K562 (cell line): ENCODE data around the gene SPOCK2. TPM values are rescaled to one million over a fixed set of nuclear protein-coding genes. Genes with fewer than 3 reads are reported as not detected.
A peak's percentile ranks its signal among the peaks of the same experiment; 100 is the strongest.

ENCODE experiments used
- ATAC-seq: fragments of 200-7000 bp; cut with Tn5 transposase; 3 replicates; pipeline ENCODE4 v1.9.1; 2020; ENCODE audit warnings: moderate library complexity
- BruUV-seq: library from RNA; stranded (reverse); fragments of 400-500 nt; replicated peaks from 2 replicates; lab custom pipeline; 2021; lab: Mats Ljungman, UMichigan
- CTCF ChIA-PET: fragments of 300-600 bp; formaldehyde crosslinking; extraction: SDS; loops from one replicate; lab custom pipeline; 2021; ENCODE audit warnings: low intra/inter-chr PET ratio; lab: Yijun Ruan, JAX
- POLR2A ChIA-PET: fragments of 300-600, 350-650 bp; sonication (Branson Sonifier 250); formaldehyde crosslinking; extraction: SDS; loops from one replicate; lab custom pipeline; 2021; ENCODE audit warnings: antibody characterized with exemption, inconsistent platforms; lab: Yijun Ruan, JAX
- DNase-seq, 4 experiments: peaks; one replicate each; pipeline versions ENCODE4 v3.0.0 to v3.0.0-alpha.2; 2011 to 2018; ENCODE audit warnings: low spot score in 3 of 4, mixed read lengths in 3 of 4; ENCODE audit errors: extremely low read depth in 1 of 4
- FAIRE-seq: peaks from 2 replicates; lab custom pipeline; 2011; peaks lifted over from hg19 to GRCh38; lab: Jason Lieb, UNC
- H2AFZ ChIP-seq: 2 replicates; pipeline ENCODE4 v1.6.0; 2011; ENCODE audit warnings: low read depth, low read length, control low read depth, inconsistent platforms
- H3K27ac ChIP-seq: fragments of 200-600 bp; 3 replicates; pipeline ENCODE4 v1.8.0; 2011; ENCODE audit warnings: low read depth, mild to moderate bottlenecking, control low read depth, inconsistent platforms, low read length, moderate library complexity, mixed read lengths; ENCODE audit errors: extremely low read depth
- H3K27me3 ChIP-seq, 2 experiments: fragments of 300-600 bp in 1 of 2; 2 replicates in 1 of 2; 3 replicates in 1 of 2; pipeline versions ENCODE4 v1.6.0 to v1.8.0; 2011; ENCODE audit warnings: inconsistent platforms in 2 of 2, low read length in 2 of 2, mild to moderate bottlenecking in 1 of 2, mixed read lengths in 1 of 2, moderate library complexity in 1 of 2; ENCODE audit not compliant: control insufficient read depth in 2 of 2, insufficient read depth in 2 of 2
- H3K36me3 ChIP-seq: fragments of 300-600 bp; 3 replicates; pipeline ENCODE4 v1.8.0; 2011; ENCODE audit warnings: mild to moderate bottlenecking, low read length, inconsistent platforms; ENCODE audit not compliant: control insufficient read depth, insufficient read depth
- H3K4me1 ChIP-seq, 2 experiments: fragments of 200-600 bp in 1 of 2; replicated peaks in 1 of 2; 2 replicates in 1 of 2; 3 replicates in 1 of 2; pipeline versions ENCODE4 v1.5.1 to v1.8.0; 2011; ENCODE audit warnings: inconsistent platforms in 2 of 2, low read length in 2 of 2, mild to moderate bottlenecking in 1 of 2, mixed read lengths in 1 of 2, moderate library complexity in 1 of 2; ENCODE audit not compliant: control insufficient read depth in 2 of 2, insufficient read depth in 2 of 2
- H3K4me2 ChIP-seq: 2 replicates; pipeline ENCODE4 v1.6.1; 2011; ENCODE audit warnings: low read length, control low read depth, inconsistent platforms, mixed read lengths; ENCODE audit not compliant: insufficient read depth
- H3K4me3 ChIP-seq: fragments of 200-600 bp; sonication (generic), shearing (Covaris generic); 2 replicates; pipeline ENCODE4 v1.5.1; 2016; ENCODE audit warnings: control low read depth, inconsistent platforms
- H3K79me2 ChIP-seq: fragments of 200-600 bp; 3 replicates; pipeline ENCODE4 v1.8.0; 2011; ENCODE audit warnings: low read length, inconsistent platforms; ENCODE audit not compliant: control insufficient read depth, insufficient read depth
- H3K9ac ChIP-seq, 2 experiments: 2 replicates each; pipeline versions ENCODE4 v1.6.0 to v1.6.1; 2011; ENCODE audit warnings: low read depth in 2 of 2, low read length in 2 of 2, control low read depth in 1 of 2, inconsistent platforms in 1 of 2, mild to moderate bottlenecking in 1 of 2, mixed read lengths in 1 of 2; ENCODE audit not compliant: insufficient read depth in 1 of 2
- H3K9me1 ChIP-seq: one replicate; pipeline ENCODE4 v1.6.0; 2011; ENCODE audit warnings: inconsistent platforms, mild to moderate bottlenecking, low read length, moderate library complexity; ENCODE audit not compliant: control insufficient read depth, insufficient read depth
- H3K9me3 ChIP-seq: replicated peaks from 2 replicates; pipeline ENCODE4 v1.5.1; 2011; ENCODE audit warnings: low read depth, low read length, inconsistent platforms; ENCODE audit not compliant: control insufficient read depth, insufficient read depth
- H4K20me1 ChIP-seq: replicated peaks from 2 replicates; pipeline ENCODE4 v1.6.1; 2011; ENCODE audit warnings: low read length, inconsistent platforms, mixed read lengths; ENCODE audit not compliant: control insufficient read depth, insufficient read depth
- FOXJ3 ChIP-seq: sonication (generic); formaldehyde crosslinking; IDR thresholded peaks from 2 replicates; pipeline ENCODE4 v1.4.0; 2020; ENCODE audit warnings: mild to moderate bottlenecking, missing genetic modification reagents
- HOXB6 ChIP-seq: fragments of 250-450 bp; sonication (Bioruptor Pico); IDR thresholded peaks from 2 replicates; pipeline ENCODE4 v1.5.1; 2022; ENCODE audit warnings: mild to moderate bottlenecking, borderline replicate concordance
- KDM5B ChIP-seq: fragments of 200-600 bp; sonication (generic); IDR thresholded peaks from 2 replicates; pipeline ENCODE4 v1.6.1; 2012; ENCODE audit warnings: low read depth, mild to moderate bottlenecking, moderate library complexity, low read length, control low read depth, inconsistent platforms; ENCODE audit not compliant: insufficient replicate concordance
- SAP30 ChIP-seq: fragments of 200-600 bp; sonication (generic); IDR thresholded peaks from 2 replicates; pipeline ENCODE4 v1.6.1; 2012; ENCODE audit warnings: borderline replicate concordance, low read depth, mild to moderate bottlenecking, moderate library complexity, low read length, control low read depth, inconsistent platforms; ENCODE audit not compliant: insufficient read depth, poor library complexity, severe bottlenecking
- WGBS: fragments of 100-300 bp; shearing (Covaris generic); methylation state at CpG from one replicate; pipeline ENCODE4 v1.1.6; 2016; ENCODE audit warnings: low coverage, mixed read lengths; ENCODE audit not compliant: insufficient coverage; ENCODE audit errors: missing lambda C conversion rate; 5-methylcytosine and 5-hydroxymethylcytosine counted together
- in situ Hi-C: fragments of 300-500 bp; cut with MboI; formaldehyde crosslinking; loops from 4 replicates; pipeline ENCODE4 v1.15.0; 2018; ENCODE audit warnings: inconsistent platforms, mixed read lengths
- intact Hi-C: fragments of 100-400 bp; cut with micrococcal nuclease; formaldehyde crosslinking; loops from 2 replicates; pipeline ENCODE4 v1.14.2; 2022
- polyA plus RNA-seq, 8 experiments: library from polyadenylated mRNA; depleted of rRNA in 4 of 8; stranded (reverse) in 5 of 8; unstranded in 3 of 8; fragments of >200 nt; fragmentation: Nextera tagmentation in 2 of 8; fragmentation: Illumina TruSeq in 1 of 8; extraction: Ambion mirVana in 2 of 8; extraction: Trizol in 1 of 8; gene quantifications; 2 replicates each; pipeline versions ENCODE4 v1.2.1 to v1.2.3, GENCODE V29; 2011 to 2014; ENCODE audit warnings: inconsistent platforms in 1 of 8, missing spikeins in 1 of 8
- total RNA-seq, 7 experiments: library from RNA; depleted of rRNA in 6 of 7; stranded (reverse); fragments of >200 nt in 6 of 7; fragmentation: Illumina TruSeq in 2 of 7; extraction: Trizol in 2 of 7; gene quantifications; 2 replicates each; pipeline versions ENCODE4 v1.2.1 to v1.2.3, GENCODE V29; 2011 to 2021; ENCODE audit warnings: low replicate concordance in 1 of 7
- TF ChIP-seq, protein P1 (sequence below): sonication (generic); formaldehyde crosslinking; IDR thresholded peaks from 2 replicates; pipeline ENCODE4 v1.4.0; 2020; ENCODE audit warnings: mild to moderate bottlenecking, missing genetic modification reagents
- TF ChIP-seq, protein P2 (sequence below), 2 experiments: fragments of 450-650 bp in 1 of 2; sonication (generic) in 1 of 2; formaldehyde crosslinking in 1 of 2; IDR thresholded peaks; 2 replicates each; pipeline versions ENCODE4 v1.7.1 to v1.9.0; 2016 to 2022; ENCODE audit warnings: inconsistent platforms in 1 of 2, mild to moderate bottlenecking in 1 of 2, missing genetic modification reagents in 1 of 2

The SPOCK2 gene
- total and polyA plus RNA-seq, 9 of the 15 experiments (the other 6 are each of a cell fraction or from before 2014, with no cell fraction given): 0.04 to 0.86 (median 0.11) TPM; not detected in 2

DNA sequence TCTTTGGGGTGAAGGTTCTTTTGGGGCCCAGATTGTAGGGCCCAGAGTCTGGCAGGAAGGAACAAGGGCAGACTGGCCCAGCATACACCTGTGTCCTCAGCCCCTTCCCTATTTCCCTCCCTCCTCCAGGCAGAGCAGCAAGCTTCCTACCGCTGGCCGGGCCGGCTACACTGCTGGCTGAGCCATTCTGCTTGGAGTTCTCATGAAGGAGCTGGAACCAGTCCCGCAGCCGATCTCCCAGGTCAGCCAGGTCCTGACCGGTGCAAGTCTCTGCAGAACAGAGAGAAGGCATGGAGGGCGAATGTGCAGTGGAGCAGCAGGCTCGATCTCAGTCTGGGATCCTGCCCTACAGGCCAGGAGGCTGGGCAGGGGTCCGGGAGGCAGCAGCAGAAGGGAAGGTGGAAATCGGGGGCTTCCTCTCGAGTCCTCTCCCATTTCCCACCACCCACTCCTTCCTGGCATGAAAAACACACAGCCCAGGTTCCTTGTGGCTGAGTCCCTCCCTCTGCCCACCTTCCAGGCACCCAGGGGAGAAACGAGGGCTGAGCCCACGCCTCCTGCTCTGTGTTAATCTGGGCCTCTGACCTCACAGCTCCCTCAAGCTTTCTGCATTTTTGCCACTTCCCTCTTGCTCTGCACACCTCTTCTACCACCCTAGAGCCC is 20.8 kb downstream of the SPOCK2 start:
- peaks cover 5% of the 10 kb centered on the region for H3K9me1 ChIP-seq
- peaks cover 0 to 18% of the 10 kb centered on the region in 2 experiments; a peak in 1 of 5 replicates for H3K4me1 ChIP-seq
- no peak for DNase-seq
- POLR2A ChIA-PET: interaction anchor here (0.5 to 1.3 kb wide), 12 partner anchors 9 to 266 kb away, joined by 3 to 5 read pairs (median 3); no protein-coding TSS in a partner anchor
- no peaks in the 10 kb centered on the region for H4K20me1 ChIP-seq
- no peak overlapping the region for H3K4me3 ChIP-seq
- H3K79me2 ChIP-seq: no peaks in the 10 kb centered on the region
- in situ Hi-C loops: loop anchor here (10.0 kb wide), 1 partner anchor 267 kb away; no protein-coding TSS in a partner anchor
- BruUV-seq: no TSS peak
- no peak for FAIRE-seq
- peak; percentile 7; the same call in 2 of the 3 replicates for ATAC-seq
- H3K9ac ChIP-seq: 0 out of 4 replicates have a peak overlapping the region, but pooled peaks of 1 of the 2 experiments have one; percentile 1
- peaks cover 8 to 15% of the 10 kb centered on the region in 2 experiments; a peak in 4 of 5 replicates for H3K27me3 ChIP-seq
- no peaks in the 10 kb centered on the region for H3K36me3 ChIP-seq
- intact Hi-C loops: no loop called here
- 10% methylated on average over 13 of the region's 13 CpGs for WGBS
- H3K9me3 ChIP-seq: no peaks in the 10 kb centered on the region
- no peak overlapping the region for H3K4me2 ChIP-seq
- H2AFZ ChIP-seq: peak overlapping the region; percentile 30; the same call in 1 of the 2 replicates
- CTCF ChIA-PET: no interaction called here
- no peak overlapping the region for H3K27ac ChIP-seq
- TF ChIP-seq, protein P1, sequence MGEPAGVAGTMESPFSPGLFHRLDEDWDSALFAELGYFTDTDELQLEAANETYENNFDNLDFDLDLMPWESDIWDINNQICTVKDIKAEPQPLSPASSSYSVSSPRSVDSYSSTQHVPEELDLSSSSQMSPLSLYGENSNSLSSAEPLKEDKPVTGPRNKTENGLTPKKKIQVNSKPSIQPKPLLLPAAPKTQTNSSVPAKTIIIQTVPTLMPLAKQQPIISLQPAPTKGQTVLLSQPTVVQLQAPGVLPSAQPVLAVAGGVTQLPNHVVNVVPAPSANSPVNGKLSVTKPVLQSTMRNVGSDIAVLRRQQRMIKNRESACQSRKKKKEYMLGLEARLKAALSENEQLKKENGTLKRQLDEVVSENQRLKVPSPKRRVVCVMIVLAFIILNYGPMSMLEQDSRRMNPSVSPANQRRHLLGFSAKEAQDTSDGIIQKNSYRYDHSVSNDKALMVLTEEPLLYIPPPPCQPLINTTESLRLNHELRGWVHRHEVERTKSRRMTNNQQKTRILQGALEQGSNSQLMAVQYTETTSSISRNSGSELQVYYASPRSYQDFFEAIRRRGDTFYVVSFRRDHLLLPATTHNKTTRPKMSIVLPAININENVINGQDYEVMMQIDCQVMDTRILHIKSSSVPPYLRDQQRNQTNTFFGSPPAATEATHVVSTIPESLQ (CRISPR knock-in tag): no peak
- TF ChIP-seq FOXJ3 (no peak), HOXB6 (no peak), KDM5B (no peak), SAP30 (no peak)
- TF ChIP-seq, protein P2, sequence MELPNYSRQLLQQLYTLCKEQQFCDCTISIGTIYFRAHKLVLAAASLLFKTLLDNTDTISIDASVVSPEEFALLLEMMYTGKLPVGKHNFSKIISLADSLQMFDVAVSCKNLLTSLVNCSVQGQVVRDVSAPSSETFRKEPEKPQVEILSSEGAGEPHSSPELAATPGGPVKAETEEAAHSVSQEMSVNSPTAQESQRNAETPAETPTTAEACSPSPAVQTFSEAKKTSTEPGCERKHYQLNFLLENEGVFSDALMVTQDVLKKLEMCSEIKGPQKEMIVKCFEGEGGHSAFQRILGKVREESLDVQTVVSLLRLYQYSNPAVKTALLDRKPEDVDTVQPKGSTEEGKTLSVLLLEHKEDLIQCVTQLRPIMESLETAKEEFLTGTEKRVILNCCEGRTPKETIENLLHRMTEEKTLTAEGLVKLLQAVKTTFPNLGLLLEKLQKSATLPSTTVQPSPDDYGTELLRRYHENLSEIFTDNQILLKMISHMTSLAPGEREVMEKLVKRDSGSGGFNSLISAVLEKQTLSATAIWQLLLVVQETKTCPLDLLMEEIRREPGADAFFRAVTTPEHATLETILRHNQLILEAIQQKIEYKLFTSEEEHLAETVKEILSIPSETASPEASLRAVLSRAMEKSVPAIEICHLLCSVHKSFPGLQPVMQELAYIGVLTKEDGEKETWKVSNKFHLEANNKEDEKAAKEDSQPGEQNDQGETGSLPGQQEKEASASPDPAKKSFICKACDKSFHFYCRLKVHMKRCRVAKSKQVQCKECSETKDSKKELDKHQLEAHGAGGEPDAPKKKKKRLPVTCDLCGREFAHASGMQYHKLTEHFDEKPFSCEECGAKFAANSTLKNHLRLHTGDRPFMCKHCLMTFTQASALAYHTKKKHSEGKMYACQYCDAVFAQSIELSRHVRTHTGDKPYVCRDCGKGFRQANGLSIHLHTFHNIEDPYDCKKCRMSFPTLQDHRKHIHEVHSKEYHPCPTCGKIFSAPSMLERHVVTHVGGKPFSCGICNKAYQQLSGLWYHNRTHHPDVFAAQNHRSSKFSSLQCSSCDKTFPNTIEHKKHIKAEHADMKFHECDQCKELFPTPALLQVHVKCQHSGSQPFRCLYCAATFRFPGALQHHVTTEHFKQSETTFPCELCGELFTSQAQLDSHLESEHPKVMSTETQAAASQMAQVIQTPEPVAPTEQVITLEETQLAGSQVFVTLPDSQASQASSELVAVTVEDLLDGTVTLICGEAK (IDR thresholded peaks at IDR 0.05): no peak
- TF ChIP-seq, protein P2 (CRISPR knock-in tag; IDR thresholded peaks at IDR 0.05): no peak
